ENCODE data around the gene PLA2G4C.

Gene PLA2G4C

GRCh38 chr19:48111280-48111679 lies 663 bp upstream of the PLA2G4C start:
- Histone ChIP-seq H3K4me1 (ENCODE audit: insufficient read depth, insufficient read length) (no peaks in the 10 kb centered on the region), H3K27me3 (ENCODE audit: insufficient read depth, insufficient read length) (no peaks in the 10 kb centered on the region), H3K36me3 (ENCODE audit: insufficient read depth, insufficient read length, low read length) (peaks cover 17% of the 10 kb centered on the region), H3K4me3 (ENCODE audit: insufficient read length, low read depth) (no peak overlapping the region), H3K9ac (ENCODE audit: insufficient read length, low read depth) (no peak overlapping the region), H3K9me3 (ENCODE audit: insufficient read depth, low read length) (no peaks in the 10 kb centered on the region)
- TF ChIP-seq ZNF274 (IDR thresholded peaks at IDR 0.05; ENCODE audit: low read depth, low read length) (no peak), SUZ12 (IDR thresholded peaks at IDR 0.05; ENCODE audit: extremely low read depth, insufficient read depth, insufficient read length) (no peak), YY1 (IDR thresholded peaks at IDR 0.05; ENCODE audit: insufficient read depth, insufficient read length) (no peak)
- DNase-seq (ENCODE audit: low read depth, low spot score) = no peak

GRCh38 chr19:48108997-48109782 lies 1.4 kb downstream of the PLA2G4C start:
- Histone ChIP-seq H3K9ac (ENCODE audit: insufficient read length, low read depth) (no peak overlapping the region), H3K27me3 (ENCODE audit: insufficient read depth, insufficient read length) (no peaks in the 10 kb centered on the region), H3K9me3 (ENCODE audit: insufficient read depth, low read length) (no peaks in the 10 kb centered on the region), H3K36me3 (ENCODE audit: insufficient read depth, insufficient read length, low read length) (no peaks in the 10 kb centered on the region), H3K4me3 (ENCODE audit: insufficient read length, low read depth) (no peak overlapping the region), H3K4me1 (ENCODE audit: insufficient read depth, insufficient read length) (no peaks in the 10 kb centered on the region)
- TF ChIP-seq YY1 (IDR thresholded peaks at IDR 0.05; ENCODE audit: insufficient read depth, insufficient read length) (no peak), ZNF274 (IDR thresholded peaks at IDR 0.05; ENCODE audit: low read depth, low read length) (no peak), SUZ12 (IDR thresholded peaks at IDR 0.05; ENCODE audit: extremely low read depth, insufficient read depth, insufficient read length) (no peak)
- DNase-seq (ENCODE audit: low read depth, low spot score) = no peak

GRCh38 chr19:48103922-48104321 lies 6.7 kb downstream of the PLA2G4C start:
- H3K9me3 ChIP-seq (ENCODE audit: insufficient read depth, low read length) = no peaks in the 10 kb centered on the region
- no peak overlapping the region for H3K9ac ChIP-seq (ENCODE audit: insufficient read length, low read depth)
- H3K4me3 ChIP-seq (ENCODE audit: insufficient read length, low read depth) = no peak overlapping the region
- no peak for DNase-seq (ENCODE audit: low read depth, low spot score)
- no peaks in the 10 kb centered on the region for H3K36me3 ChIP-seq (ENCODE audit: insufficient read depth, insufficient read length, low read length)
- H3K27me3 ChIP-seq (ENCODE audit: insufficient read depth, insufficient read length) = no peaks in the 10 kb centered on the region
- no peaks in the 10 kb centered on the region for H3K4me1 ChIP-seq (ENCODE audit: insufficient read depth, insufficient read length)
- TF ChIP-seq SUZ12 (IDR thresholded peaks at IDR 0.05; ENCODE audit: extremely low read depth, insufficient read depth, insufficient read length) (no peak), ZNF274 (IDR thresholded peaks at IDR 0.05; ENCODE audit: low read depth, low read length) (no peak), YY1 (IDR thresholded peaks at IDR 0.05; ENCODE audit: insufficient read depth, insufficient read length) (no peak)

GRCh38 chr19:48102870-48103751 lies 7.5 kb downstream of the PLA2G4C start:
- Histone ChIP-seq H3K9ac (ENCODE audit: insufficient read length, low read depth) (no peak overlapping the region), H3K9me3 (ENCODE audit: insufficient read depth, low read length) (no peaks in the 10 kb centered on the region), H3K36me3 (ENCODE audit: insufficient read depth, insufficient read length, low read length) (no peaks in the 10 kb centered on the region), H3K4me1 (ENCODE audit: insufficient read depth, insufficient read length) (no peaks in the 10 kb centered on the region), H3K4me3 (ENCODE audit: insufficient read length, low read depth) (no peak overlapping the region), H3K27me3 (ENCODE audit: insufficient read depth, insufficient read length) (no peaks in the 10 kb centered on the region)
- DNase-seq (ENCODE audit: low read depth, low spot score) = peak; percentile 47
- TF ChIP-seq SUZ12 (IDR thresholded peaks at IDR 0.05; ENCODE audit: extremely low read depth, insufficient read depth, insufficient read length) (no peak), YY1 (IDR thresholded peaks at IDR 0.05; ENCODE audit: insufficient read depth, insufficient read length) (no peak), ZNF274 (IDR thresholded peaks at IDR 0.05; ENCODE audit: low read depth, low read length) (no peak)

- Histone ChIP-seq H3K36me3 (ENCODE audit: insufficient read depth, insufficient read length, low read length) (no peaks in the 10 kb centered on the region), H3K9ac (ENCODE audit: insufficient read length, low read depth) (no peak overlapping the region), H3K27me3 (ENCODE audit: insufficient read depth, insufficient read length) (no peaks in the 10 kb centered on the region), H3K4me1 (ENCODE audit: insufficient read depth, insufficient read length) (no peaks in the 10 kb centered on the region), H3K4me3 (ENCODE audit: insufficient read length, low read depth) (no peak overlapping the region), H3K9me3 (ENCODE audit: insufficient read depth, low read length) (no peaks in the 10 kb centered on the region)
- no peak for TF ChIP-seq ZNF274 (IDR thresholded peaks at IDR 0.05; ENCODE audit: low read depth, low read length)
- TF ChIP-seq YY1 (IDR thresholded peaks at IDR 0.05; ENCODE audit: insufficient read depth, insufficient read length) = no peak
- no peak for TF ChIP-seq SUZ12 (IDR thresholded peaks at IDR 0.05; ENCODE audit: extremely low read depth, insufficient read depth, insufficient read length)
- DNase-seq (ENCODE audit: low read depth, low spot score) = no peak
Measured at GRCh38 chr19:48095612-48096175, 14.9 kb downstream of the PLA2G4C start.

GRCh38 chr19:48094855-48095203 lies 15.8 kb downstream of the PLA2G4C start:
- no peak for DNase-seq (ENCODE audit: low read depth, low spot score)
- H3K4me1 ChIP-seq (ENCODE audit: insufficient read depth, insufficient read length) = no peaks in the 10 kb centered on the region
- H3K4me3 ChIP-seq (ENCODE audit: insufficient read length, low read depth) = no peak overlapping the region
- H3K9ac ChIP-seq (ENCODE audit: insufficient read length, low read depth) = no peak overlapping the region
- H3K36me3 ChIP-seq (ENCODE audit: insufficient read depth, insufficient read length, low read length) = no peaks in the 10 kb centered on the region
- TF ChIP-seq SUZ12 (IDR thresholded peaks at IDR 0.05; ENCODE audit: extremely low read depth, insufficient read depth, insufficient read length) (no peak), YY1 (IDR thresholded peaks at IDR 0.05; ENCODE audit: insufficient read depth, insufficient read length) (no peak), ZNF274 (IDR thresholded peaks at IDR 0.05; ENCODE audit: low read depth, low read length) (no peak)
- no peaks in the 10 kb centered on the region for H3K27me3 ChIP-seq (ENCODE audit: insufficient read depth, insufficient read length)
- H3K9me3 ChIP-seq (ENCODE audit: insufficient read depth, low read length) = no peaks in the 10 kb centered on the region

All from NT2/D1 (cell line).